Skeletal muscle tissue (tissue), 4 donors: ENCODE results near the gene PIK3CD. TPM values are rescaled to one million over a fixed set of nuclear protein-coding genes. Genes with fewer than 3 reads are reported as not detected.
"Not testable (repeated sequence)": the region's sequence is repeated elsewhere in the genome, so short reads cannot be mapped to it uniquely, and the experiment has no call there.

ENCODE experiments used
- H3K27ac ChIP-seq: one replicate; pipeline ENCODE4 v1.7.0; 2013; ENCODE audit warnings: mild to moderate bottlenecking, low read depth, low read length, inconsistent platforms
- H3K27me3 ChIP-seq, 3 donors: one replicate each; pipeline ENCODE4 v1.7.0; 2013; ENCODE audit warnings: low read length in 3 of 3; ENCODE audit not compliant: control insufficient read depth in 3 of 3, insufficient read depth in 3 of 3
- H3K36me3 ChIP-seq, 3 donors: one replicate each; pipeline ENCODE4 v1.7.0; 2013; ENCODE audit warnings: low read length in 3 of 3; ENCODE audit not compliant: control insufficient read depth in 3 of 3, insufficient read depth in 3 of 3
- H3K4me1 ChIP-seq, 3 donors: one replicate each; pipeline ENCODE4 v1.7.0; 2013; ENCODE audit warnings: low read length in 3 of 3, mild to moderate bottlenecking in 3 of 3; ENCODE audit not compliant: control insufficient read depth in 3 of 3, insufficient read depth in 3 of 3
- H3K4me3 ChIP-seq, 3 donors: one replicate each; pipeline ENCODE4 v1.7.0; 2013; ENCODE audit warnings: low read length in 3 of 3
- H3K9ac ChIP-seq, 3 donors: one replicate each; pipeline ENCODE4 v1.7.0; 2013; ENCODE audit warnings: low read length in 3 of 3, mild to moderate bottlenecking in 3 of 3, moderate library complexity in 2 of 3, low read depth in 1 of 3
- H3K9me3 ChIP-seq, 3 donors: one replicate each; pipeline ENCODE4 v1.7.0; 2013; ENCODE audit warnings: low read length in 3 of 3; ENCODE audit not compliant: control insufficient read depth in 3 of 3
- total RNA-seq: library from RNA; depleted of rRNA; stranded (reverse); fragments of >200 nt; gene quantifications from one replicate; pipeline ENCODE4 v1.2.3, GENCODE V29; 2014
- donor health status: Osteomylitis.

Gene PIK3CD
- total RNA-seq, 1 donor from 2014 or later: 4.2 TPM

- no peak overlapping the region for H3K27ac ChIP-seq
- H3K36me3 ChIP-seq: peaks cover 0 to 3% (median 0%) of the 10 kb centered on the region in 3 donors
- H3K27me3 ChIP-seq: no peaks in the 10 kb centered on the region
- no peaks in the 10 kb centered on the region for H3K9me3 ChIP-seq
- H3K9ac ChIP-seq: no peak overlapping the region
- H3K4me1 ChIP-seq: no peaks in the 10 kb centered on the region
- no peak overlapping the region for H3K4me3 ChIP-seq
Observed at GRCh38 chr1:9699361-9699760, 47.8 kb downstream of the PIK3CD start.

DNA sequence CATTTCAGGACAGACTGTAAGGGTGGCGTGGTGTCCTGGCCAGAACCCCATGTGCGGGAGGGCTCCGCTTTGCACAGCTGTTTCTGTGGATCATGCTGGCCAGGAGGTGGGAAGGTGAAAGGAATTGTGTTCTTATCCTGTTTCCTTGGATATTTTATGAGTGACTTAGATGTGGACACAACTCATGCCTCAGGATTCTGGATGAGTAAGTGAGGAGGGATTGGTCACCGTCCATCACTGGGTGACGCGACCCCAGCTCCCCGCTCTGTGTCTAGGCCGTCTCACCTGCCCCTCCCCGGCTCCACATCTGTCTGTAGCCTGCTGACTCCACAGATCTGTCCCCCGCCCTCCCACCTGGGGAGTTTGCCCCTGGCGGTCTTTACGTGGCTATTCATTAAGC is 48.8 kb downstream of the PIK3CD start:
- Histone ChIP-seq H3K4me3 (no peak overlapping the region), H3K27me3 (no peaks in the 10 kb centered on the region), H3K9ac (no peak overlapping the region), H3K4me1 (no peaks in the 10 kb centered on the region), H3K27ac (no peak overlapping the region), H3K36me3 (peaks cover 0 to 3% (median 0%) of the 10 kb centered on the region in 3 donors), H3K9me3 (no peaks in the 10 kb centered on the region)

GRCh38 chr1:9701665-9702064 is 50.1 kb downstream of the PIK3CD start:
- Histone ChIP-seq H3K4me3 (no peak overlapping the region), H3K27ac (no peak overlapping the region), H3K27me3 (no peaks in the 10 kb centered on the region), H3K4me1 (no peaks in the 10 kb centered on the region), H3K36me3 (peaks cover 0 to 3% (median 0%) of the 10 kb centered on the region in 3 donors), H3K9me3 (no peaks in the 10 kb centered on the region), H3K9ac (no peak overlapping the region)

DNA sequence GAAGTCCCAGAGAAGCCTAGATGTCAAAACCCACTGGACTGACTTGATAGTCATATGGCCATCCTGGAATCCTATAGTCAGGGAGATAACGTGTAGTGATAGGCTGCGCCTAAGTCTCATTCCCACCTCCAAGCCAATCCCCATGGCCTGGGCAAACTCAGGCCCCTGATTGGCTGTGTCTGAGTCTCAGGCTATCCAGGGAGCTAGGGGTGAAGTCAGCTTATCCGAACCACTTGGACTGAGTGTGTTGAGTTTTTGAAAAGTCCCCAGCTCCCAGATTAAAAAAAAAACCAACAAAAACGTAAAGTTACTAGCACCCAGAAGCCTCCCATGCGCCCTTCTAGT is 51.6 kb downstream of the PIK3CD start:
- H3K4me1 ChIP-seq: no peaks in the 10 kb centered on the region
- H3K27me3 ChIP-seq: no peaks in the 10 kb centered on the region
- no peak overlapping the region for H3K27ac ChIP-seq
- peaks cover 0 to 3% (median 0%) of the 10 kb centered on the region in 3 donors for H3K36me3 ChIP-seq
- no peak overlapping the region for H3K4me3 ChIP-seq
- H3K9me3 ChIP-seq: no peaks in the 10 kb centered on the region
- H3K9ac ChIP-seq: no peak overlapping the region

DNA sequence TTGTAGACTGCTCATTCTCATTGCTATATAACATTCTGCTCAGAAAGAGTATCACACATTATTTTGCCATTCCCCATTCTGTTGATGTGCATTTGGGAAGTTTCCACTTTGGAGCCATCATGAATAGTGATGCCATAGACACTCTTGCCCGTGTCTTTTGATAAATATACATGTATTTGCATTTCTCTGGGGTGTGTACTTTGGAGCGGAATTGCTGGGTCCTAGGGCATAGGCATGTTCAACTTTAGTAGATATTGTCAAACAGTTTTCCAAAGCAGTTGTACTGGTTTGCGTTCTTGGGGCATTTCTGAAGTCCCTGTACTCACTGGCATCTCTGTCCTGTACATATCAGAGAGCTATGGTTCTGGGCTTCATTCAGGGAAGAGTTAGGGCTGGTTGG is 52.1 kb downstream of the PIK3CD start:
- H3K4me1 ChIP-seq: no peaks in the 10 kb centered on the region
- peaks cover 0 to 3% (median 0%) of the 10 kb centered on the region in 3 donors for H3K36me3 ChIP-seq
- H3K4me3 ChIP-seq: no peak overlapping the region
- no peaks in the 10 kb centered on the region for H3K27me3 ChIP-seq
- H3K9ac ChIP-seq: no peak overlapping the region
- no peak overlapping the region for H3K27ac ChIP-seq
- H3K9me3 ChIP-seq: no peaks in the 10 kb centered on the region

DNA sequence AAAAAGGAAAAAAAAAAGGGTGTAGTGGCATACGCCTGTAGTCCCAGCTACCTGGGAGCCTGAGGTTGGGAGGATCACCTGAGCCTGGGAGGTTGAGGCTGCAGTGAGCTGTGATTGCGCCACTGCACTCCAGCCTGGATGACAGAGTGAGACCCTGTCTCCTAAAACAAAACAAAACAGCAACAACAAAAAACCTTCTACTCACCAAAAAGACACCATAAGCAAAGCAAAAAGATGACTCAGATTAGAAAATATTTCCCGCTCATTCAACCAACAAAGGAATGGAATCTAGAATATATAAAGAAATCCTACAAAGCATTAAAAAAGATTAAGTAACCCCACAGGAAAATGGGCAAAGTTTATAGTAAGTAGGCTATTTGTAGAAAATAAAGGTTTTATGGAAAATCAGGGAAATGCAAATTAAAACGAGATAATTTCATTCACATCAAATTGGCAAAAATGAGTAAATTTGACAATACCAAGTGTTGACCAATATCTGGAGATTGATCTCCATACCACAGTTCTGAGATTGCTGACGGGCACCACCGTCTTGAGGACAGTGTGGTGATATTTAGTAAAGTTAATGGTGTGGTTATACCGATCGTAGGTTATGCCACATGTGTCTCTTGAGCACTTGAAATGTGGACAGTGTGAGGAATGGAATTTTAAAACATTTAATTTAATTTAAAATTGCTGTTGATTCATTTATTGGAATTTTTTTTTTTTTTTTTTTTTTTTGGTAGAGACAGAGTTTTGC is 54.0 kb downstream of the PIK3CD start:
- H3K27me3 ChIP-seq: no peaks in the 10 kb centered on the region
- H3K9ac ChIP-seq: no peak overlapping the region
- no peaks in the 10 kb centered on the region for H3K9me3 ChIP-seq
- H3K4me1 ChIP-seq: no peaks in the 10 kb centered on the region
- H3K36me3 ChIP-seq: no peaks in the 10 kb centered on the region
- H3K27ac ChIP-seq: no peak overlapping the region
- H3K4me3 ChIP-seq: no peak overlapping the region

- H3K36me3 ChIP-seq: no peaks in the 10 kb centered on the region
- H3K9ac ChIP-seq: no peak overlapping the region
- no peaks in the 10 kb centered on the region for H3K27me3 ChIP-seq
- no peaks in the 10 kb centered on the region for H3K9me3 ChIP-seq
- H3K4me1 ChIP-seq: no peaks in the 10 kb centered on the region
- H3K4me3 ChIP-seq: no peak overlapping the region
- H3K27ac ChIP-seq: no peak overlapping the region
Observed at GRCh38 chr1:9706178-9706577, 54.6 kb downstream of the PIK3CD start.

- Histone ChIP-seq H3K36me3 (no peaks in the 10 kb centered on the region), H3K4me3 (no peak overlapping the region), H3K9ac (no peak overlapping the region), H3K27ac (no peak overlapping the region), H3K9me3 (no peaks in the 10 kb centered on the region), H3K4me1 (no peaks in the 10 kb centered on the region), H3K27me3 (no peaks in the 10 kb centered on the region)
Observed at GRCh38 chr1:9710037-9710436, 58.5 kb downstream of the PIK3CD start.

DNA sequence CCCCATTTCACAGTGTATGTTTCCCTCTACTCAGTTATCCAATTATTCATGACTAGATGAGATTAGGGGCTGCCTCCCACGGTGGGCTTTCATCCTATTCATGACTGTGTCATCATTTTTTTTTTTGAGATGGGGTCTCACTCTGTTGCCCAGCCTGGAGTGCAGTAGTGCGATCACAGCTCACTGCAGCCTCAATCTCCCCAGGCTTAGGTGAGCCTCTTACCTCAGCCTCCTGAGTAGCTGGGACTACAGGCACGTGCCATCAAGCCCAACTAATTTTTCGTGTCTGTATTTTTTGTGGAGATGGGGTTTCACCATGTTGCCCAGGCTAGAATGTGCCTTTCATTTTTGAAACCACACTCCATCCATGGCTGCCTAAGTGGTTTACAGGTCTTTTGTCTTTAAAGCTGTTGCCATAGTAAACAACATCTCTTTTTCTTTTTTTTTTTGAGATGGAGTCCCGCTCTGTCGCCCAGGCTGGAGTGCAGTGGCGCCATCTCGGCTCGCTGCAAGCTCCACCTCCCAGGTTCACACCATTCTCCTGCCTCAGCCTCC is 60.0 kb downstream of the PIK3CD start:
- Histone ChIP-seq H3K4me3 (no peak overlapping the region), H3K4me1 (no peaks in the 10 kb centered on the region), H3K27ac (no peak overlapping the region), H3K36me3 (no peaks in the 10 kb centered on the region), H3K9me3 (no peaks in the 10 kb centered on the region), H3K27me3 (no peaks in the 10 kb centered on the region), H3K9ac (no peak overlapping the region)

DNA sequence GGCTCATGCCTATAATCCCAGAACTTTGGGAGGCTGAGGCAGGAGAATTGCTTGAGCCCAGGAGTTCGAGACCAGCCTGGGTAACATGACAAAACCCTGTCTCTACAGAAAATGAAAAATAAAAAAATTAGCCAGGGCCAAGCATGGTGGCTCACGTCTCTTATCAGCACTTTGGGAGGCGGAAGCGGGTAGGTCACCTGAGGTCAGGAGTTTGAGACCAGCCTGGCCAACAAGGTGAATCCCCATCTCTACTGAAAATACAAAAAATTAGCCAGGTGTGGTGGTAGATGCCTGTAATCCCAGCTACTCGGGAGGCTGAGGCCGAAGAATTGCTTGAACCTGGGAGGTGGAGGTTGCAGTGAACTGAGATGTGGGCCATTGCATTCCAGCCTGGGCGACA is 61.2 kb downstream of the PIK3CD start:
- not testable (repeated sequence) for H3K9ac ChIP-seq, H3K9me3 ChIP-seq, H3K27me3 ChIP-seq, H3K27ac ChIP-seq, H3K4me3 ChIP-seq, H3K36me3 ChIP-seq, H3K4me1 ChIP-seq
